Measurements from ENCODE around the gene DHRS1.

DNA sequence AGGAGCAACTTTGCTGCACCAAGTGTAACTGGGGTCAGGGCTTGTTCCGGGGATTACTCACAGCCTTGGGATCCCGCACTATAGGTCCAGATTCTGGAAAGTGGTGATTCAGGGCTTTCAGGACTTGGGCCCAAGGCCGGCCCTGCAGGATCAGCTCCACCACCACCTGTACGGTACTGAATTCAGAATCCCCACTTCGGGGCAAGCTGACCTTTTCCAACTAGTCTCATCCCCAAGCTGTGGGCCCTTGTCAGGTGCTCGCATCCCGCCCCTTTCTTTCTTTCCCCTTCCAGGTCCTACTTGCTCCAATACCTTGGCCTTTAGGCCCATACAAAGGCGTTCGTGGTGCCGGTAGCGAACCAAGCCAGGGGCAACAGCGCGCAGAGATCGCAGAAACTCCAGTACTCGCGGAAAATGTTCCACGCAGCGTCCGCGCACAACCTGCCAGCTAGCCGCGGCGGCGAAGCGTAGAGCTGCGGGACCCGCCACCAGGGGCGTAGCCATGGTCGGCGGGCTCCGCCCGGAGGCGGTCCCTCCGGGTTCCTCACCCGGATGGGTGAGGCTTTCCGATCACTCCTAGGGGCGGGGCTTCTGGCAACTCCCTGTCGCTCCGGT, 57.6 kb downstream of the DHRS1 start:
- TF ChIP-seq, protein P1, sequence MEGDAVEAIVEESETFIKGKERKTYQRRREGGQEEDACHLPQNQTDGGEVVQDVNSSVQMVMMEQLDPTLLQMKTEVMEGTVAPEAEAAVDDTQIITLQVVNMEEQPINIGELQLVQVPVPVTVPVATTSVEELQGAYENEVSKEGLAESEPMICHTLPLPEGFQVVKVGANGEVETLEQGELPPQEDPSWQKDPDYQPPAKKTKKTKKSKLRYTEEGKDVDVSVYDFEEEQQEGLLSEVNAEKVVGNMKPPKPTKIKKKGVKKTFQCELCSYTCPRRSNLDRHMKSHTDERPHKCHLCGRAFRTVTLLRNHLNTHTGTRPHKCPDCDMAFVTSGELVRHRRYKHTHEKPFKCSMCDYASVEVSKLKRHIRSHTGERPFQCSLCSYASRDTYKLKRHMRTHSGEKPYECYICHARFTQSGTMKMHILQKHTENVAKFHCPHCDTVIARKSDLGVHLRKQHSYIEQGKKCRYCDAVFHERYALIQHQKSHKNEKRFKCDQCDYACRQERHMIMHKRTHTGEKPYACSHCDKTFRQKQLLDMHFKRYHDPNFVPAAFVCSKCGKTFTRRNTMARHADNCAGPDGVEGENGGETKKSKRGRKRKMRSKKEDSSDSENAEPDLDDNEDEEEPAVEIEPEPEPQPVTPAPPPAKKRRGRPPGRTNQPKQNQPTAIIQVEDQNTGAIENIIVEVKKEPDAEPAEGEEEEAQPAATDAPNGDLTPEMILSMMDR (conservative IDR thresholded peaks at IDR 0.05; ENCODE audit: low read depth, low read length): peak; percentile 45
- TF ChIP-seq, protein P2, sequence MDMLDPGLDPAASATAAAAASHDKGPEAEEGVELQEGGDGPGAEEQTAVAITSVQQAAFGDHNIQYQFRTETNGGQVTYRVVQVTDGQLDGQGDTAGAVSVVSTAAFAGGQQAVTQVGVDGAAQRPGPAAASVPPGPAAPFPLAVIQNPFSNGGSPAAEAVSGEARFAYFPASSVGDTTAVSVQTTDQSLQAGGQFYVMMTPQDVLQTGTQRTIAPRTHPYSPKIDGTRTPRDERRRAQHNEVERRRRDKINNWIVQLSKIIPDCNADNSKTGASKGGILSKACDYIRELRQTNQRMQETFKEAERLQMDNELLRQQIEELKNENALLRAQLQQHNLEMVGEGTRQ (IDR thresholded peaks at IDR 0.05; ENCODE audit: low read depth, low read length): no peak
- TF ChIP-seq RAD21 (IDR thresholded peaks at IDR 0.05; ENCODE audit: low read length): no peak
- TF ChIP-seq POLR2A (IDR thresholded peaks at IDR 0.05; ENCODE audit: low read depth, low read length): no peak
- TF ChIP-seq RFX5 (IDR thresholded peaks at IDR 0.05; ENCODE audit: low read depth, low read length): no peak
- no peak for TF ChIP-seq MXI1 (IDR thresholded peaks at IDR 0.05; ENCODE audit: borderline replicate concordance, low read depth, low read length)
- TF ChIP-seq SMC3 (IDR thresholded peaks at IDR 0.05; ENCODE audit: low read depth, low read length): no peak
- TF ChIP-seq BHLHE40 (IDR thresholded peaks at IDR 0.05; ENCODE audit: low read depth, low read length): no peak
